ENCODE data around the gene HOXC12.

HOXC12 gene

GRCh38 chr12:54006559-54007220 lies 52.0 kb downstream of the HOXC12 start:
- no peak for DNase-seq (ENCODE audit: low read depth in 4 of 4, low spot score in 1 of 4)

- DNase-seq (ENCODE audit: low read depth in 4 of 4, low spot score in 1 of 4): no peak
These were observed 53.0 kb downstream of the HOXC12 start for GRCh38 chr12:54007538-54008259.

GRCh38 chr12:54008260-54008552 lies 53.5 kb downstream of the HOXC12 start:
- DNase-seq (ENCODE audit: low read depth in 4 of 4, low spot score in 1 of 4): no peak

Measured in stimulated activated CD4-positive, alpha-beta T cell treated with anti-CD3 and anti-CD28 coated beads, Interleukin-1b, Interleukin-23, amount 100 ng/mL, for 24 hours (primary cell).